ENCODE data around the gene NMRK1. TPM values are rescaled to one million over a fixed set of nuclear protein-coding genes. Genes with fewer than 3 reads are reported as not detected.

The NMRK1 gene
- total RNA-seq, 1 experiment from 2014 or later, result 0.67 TPM

- peaks cover 28% of the 10 kb centered on the region for H3K27me3 ChIP-seq (replicated peaks; ENCODE audit: insufficient read depth, low read depth, low read length, poor library complexity)
- peak; percentile 35 for DNase-seq (ENCODE audit: low spot score)
- BruUV-seq (replicated peaks), result no TSS peak
- H3K4me1 ChIP-seq (ENCODE audit: insufficient read depth, low read length, poor library complexity, severe bottlenecking), result peaks cover 7% of the 10 kb centered on the region
- no peaks in the 10 kb centered on the region for H3K9me3 ChIP-seq (ENCODE audit: low read depth, low read length, poor library complexity, severe bottlenecking)
- ChIA-PET POLR2A (ENCODE audit: low non-redundant PET) (interaction anchor here (0.7 kb wide), 1 partner anchor 61 kb away, joined by 3 read pairs; the partner anchor contains the start of gene CARNMT1), CTCF (no interaction called here)
- no peak for TF ChIP-seq CTCF (conservative IDR thresholded peaks at IDR 0.05; ENCODE audit: low read depth, low read length)
- no peak for TF ChIP-seq EZH2 (IDR thresholded peaks at IDR 0.05; ENCODE audit: borderline replicate concordance, low read depth, low read length, poor library complexity, severe bottlenecking)
- H3K27ac ChIP-seq (ENCODE audit: low read depth, low read length, poor library complexity, severe bottlenecking), result no peak overlapping the region
- no peaks in the 10 kb centered on the region for H3K36me3 ChIP-seq (ENCODE audit: insufficient read depth, low read length, poor library complexity, severe bottlenecking)
- intact Hi-C loops (cut with micrococcal nuclease; ENCODE audit: unreplicated experiment), result loop anchor here (10.0 kb wide), 3 partner anchors 144 to 514 kb away; partner anchors contain the start of gene TRPM6
- H3K4me3 ChIP-seq (ENCODE audit: low read depth, low read length, poor library complexity, severe bottlenecking), result peak overlapping the region; percentile 81
Observed at GRCh38 chr9:75088646-75089372, 854 bp upstream of the NMRK1 start.

- BruUV-seq (replicated peaks), result no TSS peak
- Histone ChIP-seq H3K9me3 (ENCODE audit: low read depth, low read length, poor library complexity, severe bottlenecking) (no peaks in the 10 kb centered on the region), H3K36me3 (ENCODE audit: insufficient read depth, low read length, poor library complexity, severe bottlenecking) (no peaks in the 10 kb centered on the region), H3K27me3 (replicated peaks; ENCODE audit: insufficient read depth, low read depth, low read length, poor library complexity) (peaks cover 21% of the 10 kb centered on the region), H3K4me3 (ENCODE audit: low read depth, low read length, poor library complexity, severe bottlenecking) (peak overlapping the region; percentile 81), H3K27ac (ENCODE audit: low read depth, low read length, poor library complexity, severe bottlenecking) (peak overlapping the region; percentile 61), H3K4me1 (ENCODE audit: insufficient read depth, low read length, poor library complexity, severe bottlenecking) (peaks cover 7% of the 10 kb centered on the region)
- intact Hi-C loops (cut with micrococcal nuclease; ENCODE audit: unreplicated experiment), result loop anchor here (10.0 kb wide), 3 partner anchors 143 to 513 kb away; partner anchors contain the start of gene TRPM6
- DNase-seq (ENCODE audit: low spot score), result peak; percentile 63
- CTCF ChIA-PET, result no interaction called here
- TF ChIP-seq EZH2 (IDR thresholded peaks at IDR 0.05; ENCODE audit: borderline replicate concordance, low read depth, low read length, poor library complexity, severe bottlenecking), result no peak
- TF ChIP-seq CTCF (conservative IDR thresholded peaks at IDR 0.05; ENCODE audit: low read depth, low read length), result 0 out of 2 replicates have a peak, but pooled peaks have one; percentile 12
- POLR2A ChIA-PET (ENCODE audit: low non-redundant PET), result interaction anchor here (0.6 kb wide), 1 partner anchor 108 kb away, joined by 3 read pairs; no protein-coding TSS in a partner anchor
Observed at GRCh38 chr9:75087289-75087823, 599 bp downstream of the NMRK1 start.

GRCh38 chr9:75086541-75087288 is 1.2 kb downstream of the NMRK1 start:
- POLR2A ChIA-PET (ENCODE audit: low non-redundant PET), result interaction anchor here (0.6 kb wide), 1 partner anchor 107 kb away, joined by 3 read pairs; no protein-coding TSS in a partner anchor
- TF ChIP-seq EZH2 (IDR thresholded peaks at IDR 0.05; ENCODE audit: borderline replicate concordance, low read depth, low read length, poor library complexity, severe bottlenecking), result no peak
- no peak for TF ChIP-seq CTCF (conservative IDR thresholded peaks at IDR 0.05; ENCODE audit: low read depth, low read length)

More at GRCh38 chr9:75086541-75087288, 1.2 kb downstream of the NMRK1 start:
- Histone ChIP-seq H3K4me1 (ENCODE audit: insufficient read depth, low read length, poor library complexity, severe bottlenecking) (peaks cover 7% of the 10 kb centered on the region), H3K36me3 (ENCODE audit: insufficient read depth, low read length, poor library complexity, severe bottlenecking) (no peaks in the 10 kb centered on the region), H3K27me3 (replicated peaks; ENCODE audit: insufficient read depth, low read depth, low read length, poor library complexity) (peaks cover 21% of the 10 kb centered on the region), H3K27ac (ENCODE audit: low read depth, low read length, poor library complexity, severe bottlenecking) (no peak overlapping the region), H3K9me3 (ENCODE audit: low read depth, low read length, poor library complexity, severe bottlenecking) (no peaks in the 10 kb centered on the region), H3K4me3 (ENCODE audit: low read depth, low read length, poor library complexity, severe bottlenecking) (peak overlapping the region; percentile 81)
- no peak for DNase-seq (ENCODE audit: low spot score)
- CTCF ChIA-PET, result no interaction called here
- intact Hi-C loops (cut with micrococcal nuclease; ENCODE audit: unreplicated experiment), result loop anchor here (10.0 kb wide), 3 partner anchors 142 to 512 kb away; partner anchors contain the start of gene TRPM6
- no TSS peak for BruUV-seq (replicated peaks)

Measured in A673 (cell line).